HTR-8/SVneo (cell line): ENCODE measurements around the gene GUK1.
"Not testable (repeated sequence)": the region's sequence is repeated elsewhere in the genome, so short reads cannot be mapped to it uniquely, and the experiment has no call there.

Experiments used
- DNase-seq: peaks from one replicate; pipeline ENCODE4 v3.0.0; 2011; ENCODE audit warnings: low spot score, mixed read lengths; ENCODE audit not compliant: insufficient read length
- FAIRE-seq: peaks from 2 replicates; lab custom pipeline; 2011; peaks lifted over from hg19 to GRCh38; lab: Jason Lieb, UNC

GUK1 gene

DNA sequence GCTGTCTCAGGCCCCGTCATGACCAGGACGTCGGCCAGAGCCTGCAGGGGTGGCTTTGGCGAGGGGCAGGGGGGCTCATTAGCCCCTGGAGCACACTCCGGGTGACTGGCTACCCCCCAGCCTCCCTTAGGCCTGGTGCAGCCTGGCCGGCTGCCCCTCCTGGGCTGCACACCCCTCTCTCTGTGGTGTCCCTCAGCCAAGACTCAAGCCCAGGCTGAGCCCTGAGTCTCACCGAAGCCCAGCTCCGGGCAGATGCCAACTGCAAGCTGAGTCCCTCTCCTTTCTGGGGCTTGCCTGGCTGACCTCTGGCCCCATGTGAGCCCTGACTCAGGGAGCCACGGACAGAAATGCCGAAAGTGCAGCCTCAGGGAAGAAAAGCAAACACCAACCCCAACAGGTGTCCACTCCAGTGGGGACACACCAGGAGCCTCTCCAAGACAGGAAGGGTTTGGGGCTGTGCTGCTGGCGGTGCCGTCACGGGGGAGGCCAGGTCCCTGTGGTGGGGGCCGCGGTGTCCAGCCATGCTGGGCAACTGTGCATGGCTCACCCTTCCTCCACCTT is 20.2 kb downstream of the GUK1 start:
- DNase-seq (no peak), FAIRE-seq (no peak)

DNA sequence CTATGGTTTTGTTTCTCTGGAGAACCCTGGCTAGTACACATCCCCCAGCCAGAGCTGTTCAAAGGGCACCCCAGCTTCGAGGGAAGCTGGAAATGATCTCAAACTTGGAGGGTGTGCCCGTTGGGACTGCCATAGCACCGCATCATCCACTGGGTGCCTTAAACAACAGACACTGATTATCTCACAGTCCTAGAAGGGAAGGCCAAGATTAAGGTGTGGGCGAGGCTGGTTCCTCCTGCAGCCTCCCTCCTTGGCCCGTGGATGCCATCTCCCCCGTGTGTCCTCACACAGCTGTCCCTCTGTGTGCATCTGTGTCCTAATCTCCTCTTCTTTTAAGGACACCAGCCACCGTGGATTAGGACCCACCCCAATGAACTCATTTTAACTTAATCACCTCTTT is 21.3 kb downstream of the GUK1 start:
- FAIRE-seq (no peak), DNase-seq (no peak)

DNA sequence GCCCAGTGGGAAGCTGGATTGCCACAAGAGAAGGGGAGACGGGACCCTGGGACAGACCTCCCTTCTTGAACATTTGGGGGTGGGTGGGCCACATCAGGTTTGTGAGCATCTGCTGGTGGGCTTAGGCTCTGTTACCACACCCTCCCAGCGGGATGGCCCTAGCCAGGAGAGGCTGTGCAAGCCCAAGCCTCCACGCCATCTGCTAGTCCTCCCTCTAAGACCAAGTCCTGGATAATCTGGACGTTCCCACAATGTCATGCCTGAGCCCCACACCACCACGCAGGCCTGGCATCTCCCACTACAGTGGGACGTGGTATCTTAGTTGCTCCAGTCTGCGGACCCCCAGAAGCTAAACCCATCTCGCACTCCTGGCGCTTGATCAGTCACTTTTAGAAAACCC is 21.8 kb downstream of the GUK1 start:
- FAIRE-seq: no peak

DNA sequence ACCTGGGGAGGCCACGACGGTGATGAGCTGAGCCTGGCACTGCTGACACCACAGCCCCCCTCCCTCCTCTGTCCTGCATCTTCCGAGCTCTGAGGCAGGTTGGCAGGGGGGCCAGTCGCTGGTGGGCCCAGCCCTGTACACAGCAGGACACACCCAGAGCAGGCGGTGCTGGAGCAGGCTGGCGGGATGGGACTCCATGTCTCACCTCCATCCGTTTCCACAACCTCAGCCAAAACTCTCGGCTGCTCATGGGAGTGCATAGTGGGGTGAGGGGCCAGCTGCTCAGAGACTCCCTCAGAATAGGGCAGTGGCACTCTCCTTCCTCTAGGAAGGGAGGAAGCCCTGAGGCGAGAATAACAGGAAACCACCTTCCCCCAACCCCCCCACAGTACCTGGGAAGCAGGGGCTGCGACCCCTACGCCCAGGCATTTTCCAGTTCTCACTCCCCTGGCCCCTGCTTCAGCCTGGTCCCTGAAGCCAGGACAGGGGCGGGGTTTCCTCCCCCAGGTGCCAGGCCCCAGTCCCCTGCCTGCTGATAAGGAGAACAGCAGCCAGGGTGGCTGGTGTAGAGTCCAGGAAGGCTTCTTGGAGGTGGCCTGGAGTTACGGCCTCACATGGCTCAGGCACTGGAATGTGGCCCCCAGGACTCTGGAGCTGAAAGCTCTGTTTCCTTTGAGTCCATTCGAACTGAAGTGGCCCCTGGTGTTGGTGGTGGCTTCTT is 22.4 kb downstream of the GUK1 start:
- DNase-seq (no peak), FAIRE-seq (no peak)

More for the DNA sequence above, 21.8 kb downstream of the GUK1 start:
- no peak for DNase-seq

DNA sequence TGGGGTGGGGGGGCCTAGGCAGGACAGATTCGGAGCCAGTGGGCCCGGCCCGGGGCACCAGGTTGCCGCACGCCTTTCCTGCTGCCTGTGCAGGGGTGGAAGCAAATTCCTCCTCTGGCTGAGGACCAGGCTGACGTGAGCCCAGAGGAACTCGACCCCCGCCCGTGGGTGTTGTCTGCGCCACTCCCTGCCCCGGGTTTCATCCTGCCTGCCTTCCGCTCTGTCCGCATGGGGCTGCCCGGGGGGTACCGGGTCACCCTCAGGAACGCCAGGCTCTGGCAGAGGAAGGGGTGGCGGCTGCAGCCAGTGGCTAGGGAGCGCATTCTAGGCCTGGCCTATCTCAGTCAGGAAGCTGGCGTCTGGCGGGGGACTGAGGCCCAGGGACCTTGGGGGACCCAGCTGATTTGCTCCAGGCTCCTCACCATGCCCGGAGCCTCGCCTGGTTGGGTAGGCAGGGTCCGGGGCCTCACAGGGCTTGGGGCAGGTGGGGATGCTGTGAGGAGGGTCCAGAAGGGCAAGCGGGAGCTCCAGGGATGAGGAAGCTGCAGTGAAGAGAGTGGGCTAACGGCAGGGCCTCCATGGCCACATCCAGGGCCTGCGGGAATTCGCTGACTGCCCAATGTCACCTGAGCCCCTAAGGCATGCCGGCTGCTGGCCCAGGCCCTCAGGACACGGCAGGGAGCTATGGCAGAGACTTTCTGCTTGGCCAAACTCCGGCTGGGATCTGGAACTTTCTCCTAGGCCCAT is 23.1 kb downstream of the GUK1 start:
- FAIRE-seq (peak; percentile 76), DNase-seq (peak; percentile 53)

DNA sequence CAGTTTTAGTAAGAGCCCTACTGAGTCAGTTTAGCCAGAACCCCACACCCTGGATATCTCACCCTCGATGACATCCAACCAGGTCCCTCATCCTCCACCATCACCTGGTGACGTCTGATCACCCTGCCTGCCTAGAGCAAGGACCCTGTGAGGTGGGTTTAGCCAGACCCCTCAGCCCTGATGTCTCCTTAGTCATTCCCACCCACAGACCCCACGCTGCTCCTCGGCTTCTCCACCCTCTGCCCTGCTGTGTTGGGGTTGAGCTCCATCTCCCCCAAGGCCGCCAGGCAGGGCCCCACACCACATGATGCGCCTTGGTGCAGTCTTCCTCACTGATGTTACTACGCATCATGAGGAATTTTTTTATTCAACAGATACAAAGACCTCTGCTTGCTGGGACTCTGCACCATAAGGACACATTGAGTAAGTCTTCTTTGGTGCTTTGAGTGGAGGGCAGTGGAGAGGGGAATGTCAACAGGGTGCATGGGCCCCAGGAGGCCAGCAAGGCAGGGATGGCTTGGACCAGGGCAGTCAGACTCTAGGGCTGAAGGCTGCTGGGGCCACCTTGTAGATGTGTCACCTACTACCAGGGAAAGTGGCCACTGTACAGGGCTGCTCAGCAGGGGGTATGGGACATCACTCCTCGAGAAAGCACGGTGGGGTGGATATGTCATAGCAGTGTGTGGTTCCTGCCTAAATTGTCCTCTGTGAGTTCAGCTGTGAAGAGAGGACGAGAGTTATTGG is 23.9 kb downstream of the GUK1 start:
- FAIRE-seq (no peak), DNase-seq (no peak)

DNA sequence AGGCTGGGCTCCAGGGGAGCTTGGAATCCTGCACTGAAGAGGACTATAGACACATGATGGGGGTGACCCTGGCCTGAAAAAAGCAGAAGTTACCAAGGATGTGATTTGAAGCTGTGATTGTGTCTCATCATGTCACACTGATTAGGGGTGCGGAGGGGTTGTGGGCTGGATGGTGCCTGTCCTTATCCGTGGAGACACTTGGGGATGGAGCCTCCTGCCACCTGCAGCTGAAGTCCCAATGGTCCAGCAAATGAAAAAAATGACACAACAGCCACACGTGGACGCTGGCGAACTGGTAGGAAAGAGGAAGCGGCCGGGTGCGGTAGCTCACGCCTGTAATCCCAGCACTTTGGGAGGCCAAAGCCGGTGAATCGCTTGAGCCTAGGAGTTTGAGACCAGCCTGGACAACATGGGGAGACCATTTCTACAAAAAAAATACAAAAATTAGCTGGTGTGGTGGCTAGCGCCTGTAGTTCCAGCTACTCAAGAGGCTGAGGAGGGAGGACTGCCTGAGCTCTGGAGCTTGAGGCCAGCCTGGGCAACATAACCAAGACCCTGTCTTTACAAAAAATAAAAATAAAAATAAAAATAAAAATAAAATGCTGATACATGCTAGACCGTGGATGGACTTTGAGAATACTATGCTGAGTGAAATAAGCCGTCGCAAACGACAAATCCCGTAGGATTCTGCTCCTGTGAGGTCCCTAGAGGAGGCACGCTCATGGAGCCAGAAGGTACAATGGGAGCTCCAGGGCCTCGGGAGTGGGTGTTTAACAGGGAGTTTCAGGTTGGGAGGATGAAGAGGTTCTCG is 24.7 kb downstream of the GUK1 start:
- no peak for DNase-seq
- FAIRE-seq: no peak

DNA sequence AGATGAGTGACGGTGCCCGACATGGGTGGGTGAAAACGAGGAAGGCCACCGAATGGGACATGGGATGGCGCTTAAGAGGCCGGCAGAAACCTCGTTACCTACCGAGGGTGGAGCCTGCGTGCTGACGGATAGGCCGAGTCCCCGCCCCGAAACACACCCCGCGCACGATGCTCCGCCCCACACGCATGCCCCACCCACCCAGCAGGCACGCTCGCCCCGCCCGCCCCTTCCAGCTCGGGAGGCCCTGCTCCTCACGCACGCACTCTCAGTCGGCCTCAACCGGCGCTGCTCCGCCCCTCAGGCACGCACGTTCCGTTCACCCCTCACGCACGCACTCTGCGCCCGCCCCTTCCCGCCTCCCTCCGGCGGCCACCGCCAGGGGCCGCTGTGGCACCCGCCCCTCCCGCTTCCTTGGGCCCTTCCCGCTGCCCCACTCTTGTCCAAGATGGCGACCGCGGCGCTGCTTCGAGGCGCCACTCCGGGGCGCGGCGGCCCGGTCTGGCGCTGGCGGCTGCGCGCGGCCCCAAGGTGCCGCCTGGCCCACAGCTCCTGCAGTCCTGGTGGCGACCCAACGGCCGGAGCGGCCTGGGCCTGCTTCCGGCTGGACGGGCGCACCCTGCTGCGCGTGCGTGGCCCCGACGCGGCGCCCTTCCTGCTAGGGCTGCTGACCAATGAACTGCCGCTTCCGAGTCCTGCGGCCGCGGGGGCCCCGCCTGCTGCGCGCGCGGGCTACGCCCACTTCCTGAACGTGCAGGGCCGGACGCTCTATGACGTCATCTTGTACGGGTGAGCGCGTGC is 25.5 kb downstream of the GUK1 start, which contains the start of gene IBA57:
Gene IBA57, plus strand, starts transcription at position 433 of the 798 bp plus-strand sequence. Its CDS starts 13 bp downstream, at position 446.
- FAIRE-seq (peak; percentile 99), DNase-seq (peak; percentile 99)

DNA sequence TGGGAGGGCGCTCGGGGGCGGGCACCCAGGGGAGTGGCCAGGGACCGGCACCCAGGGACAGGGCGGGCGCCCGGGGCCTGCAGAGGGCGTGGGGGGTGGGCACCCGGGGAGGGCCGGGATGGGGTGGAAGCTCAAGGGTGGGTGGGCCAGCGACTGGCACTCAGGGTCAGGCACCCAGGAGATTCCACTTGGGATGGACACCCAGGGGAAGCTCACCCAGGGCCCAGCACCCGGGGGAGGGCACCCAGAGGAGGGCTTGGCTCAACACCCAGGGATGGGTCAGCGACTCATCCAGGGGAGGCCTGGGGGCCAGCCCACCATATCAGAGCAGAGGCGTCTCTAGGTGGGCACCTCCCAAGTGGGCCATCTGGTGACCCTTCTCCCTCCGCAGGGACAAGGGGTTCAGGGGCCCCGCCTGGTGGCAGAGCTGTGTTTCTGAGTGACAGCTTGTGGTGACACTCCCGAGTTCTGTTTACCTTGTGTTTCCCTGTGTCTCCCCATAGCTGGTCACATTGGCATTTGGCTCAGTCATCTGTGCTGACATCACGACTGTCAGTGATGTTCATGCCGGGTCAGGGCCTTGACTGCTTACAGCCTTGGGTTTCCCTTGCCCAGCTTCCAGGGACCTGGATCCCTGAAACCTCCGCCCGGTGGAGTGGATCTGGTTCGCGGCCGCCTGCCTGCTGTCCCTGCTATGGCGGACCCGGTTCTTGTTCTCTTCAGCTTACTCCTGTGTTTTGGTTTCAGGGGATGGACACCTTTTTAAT is 26.3 kb downstream of the GUK1 start:
- DNase-seq: peak; percentile 71
- FAIRE-seq: peak; percentile 88

DNA sequence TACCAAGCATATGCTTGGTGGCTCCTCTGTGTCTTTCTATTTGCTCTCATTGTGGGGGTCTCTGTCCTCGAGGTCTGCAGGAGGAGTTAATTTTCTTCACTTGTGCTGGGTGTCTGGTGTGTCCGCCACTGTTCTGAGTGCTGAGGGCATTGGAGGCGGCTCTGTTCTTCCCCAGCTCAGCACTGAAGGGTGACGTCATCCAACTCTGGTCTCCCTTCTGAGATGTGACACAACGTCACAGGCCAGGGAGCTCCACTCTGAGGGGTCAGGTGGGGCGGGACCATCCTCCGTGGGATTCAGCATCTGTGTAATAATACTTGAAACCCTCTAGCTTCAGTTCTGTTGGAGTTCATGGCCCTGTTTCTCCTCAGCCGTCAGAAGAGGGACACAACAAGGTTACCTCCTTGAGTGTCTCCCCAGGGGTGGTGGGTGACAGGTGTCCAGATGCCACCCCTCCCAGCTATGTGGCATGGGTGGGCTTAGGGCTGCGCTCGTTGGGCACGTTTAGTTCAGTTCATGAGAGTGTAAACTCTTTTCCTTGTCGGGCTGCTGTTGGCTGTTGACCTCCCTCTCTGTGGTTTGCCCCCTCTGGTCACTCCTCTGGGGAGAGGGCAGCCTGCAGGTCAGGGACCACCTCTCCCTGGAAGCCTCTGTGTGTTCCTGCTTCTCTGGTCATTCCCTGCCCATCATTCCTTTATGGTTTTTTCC is 28.6 kb downstream of the GUK1 start:
- no peak for DNase-seq
- FAIRE-seq: no peak

DNA sequence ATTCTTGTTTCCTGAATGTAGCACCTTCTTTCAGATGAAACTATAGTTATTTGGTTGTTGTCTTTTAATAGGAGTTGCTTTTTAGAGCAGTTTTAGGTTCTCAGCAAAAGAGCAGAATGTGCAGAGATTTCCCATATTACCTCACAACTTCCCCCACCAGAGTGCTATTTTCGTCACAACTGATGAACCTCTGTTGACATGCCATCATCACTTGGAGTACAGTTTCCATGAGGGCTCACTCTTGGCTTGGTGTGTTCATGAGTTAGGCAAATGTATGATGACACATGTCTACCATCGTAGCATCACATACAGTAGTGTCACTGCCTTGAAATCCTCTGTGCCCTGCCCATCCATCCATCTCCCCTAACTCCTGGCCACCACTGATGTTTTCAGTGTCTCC is 29.3 kb downstream of the GUK1 start:
- FAIRE-seq (no peak), DNase-seq (no peak)

DNA sequence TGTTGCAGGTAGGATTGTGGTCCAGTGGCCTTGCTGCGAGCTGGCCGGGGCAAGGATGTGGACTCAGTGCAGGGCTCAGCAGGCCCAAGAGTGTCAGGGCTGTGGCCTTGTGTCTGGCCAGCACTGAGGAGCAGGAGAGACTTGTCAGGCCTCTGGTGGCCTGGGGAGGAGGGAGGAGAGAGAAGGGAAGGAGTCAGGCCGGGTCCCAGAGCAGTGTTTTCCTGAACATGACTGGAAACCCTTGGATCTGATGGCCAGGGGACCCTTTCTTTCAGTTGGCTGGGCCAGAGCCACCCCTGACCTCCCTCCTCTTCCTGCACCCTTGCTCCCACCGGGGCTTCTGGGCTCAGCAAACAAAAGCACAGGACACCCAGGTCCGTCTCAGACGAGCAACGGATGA is 30.6 kb downstream of the GUK1 start:
- FAIRE-seq: no peak
- no peak for DNase-seq

DNA sequence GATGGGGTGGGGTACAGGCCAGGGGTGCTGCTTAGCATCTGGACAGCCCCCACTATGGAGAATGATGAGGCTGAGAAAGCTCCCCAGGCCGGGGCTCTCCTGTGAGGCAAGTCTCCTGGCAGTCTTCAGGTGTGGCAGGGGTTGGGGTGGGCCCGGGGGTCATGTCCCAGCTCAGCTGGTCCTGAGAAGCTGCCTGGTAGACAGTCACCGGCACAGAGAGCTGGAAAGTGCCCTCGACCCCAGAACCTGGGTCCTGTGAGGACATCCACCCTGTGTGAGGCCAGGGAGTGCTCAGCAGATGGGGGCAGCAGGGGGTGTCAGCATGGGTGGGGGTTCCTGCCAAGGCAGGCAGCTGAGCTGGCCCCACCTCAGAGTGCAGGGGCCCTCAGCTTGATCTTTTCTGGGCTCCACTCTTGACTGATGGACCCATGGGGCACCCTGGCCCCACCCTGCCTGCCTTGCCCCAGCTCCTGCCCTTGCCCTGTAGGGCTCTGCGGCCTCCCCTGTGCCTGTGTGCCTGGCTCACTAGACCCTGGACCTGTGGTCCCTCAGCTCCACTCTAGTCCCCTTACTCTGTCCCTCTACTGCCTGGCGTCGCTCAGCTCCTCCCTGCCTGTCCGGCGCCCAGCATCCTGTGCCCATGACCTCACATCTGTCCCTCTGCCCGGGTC is 31.3 kb downstream of the GUK1 start:
- DNase-seq: no peak
- FAIRE-seq: no peak

DNA sequence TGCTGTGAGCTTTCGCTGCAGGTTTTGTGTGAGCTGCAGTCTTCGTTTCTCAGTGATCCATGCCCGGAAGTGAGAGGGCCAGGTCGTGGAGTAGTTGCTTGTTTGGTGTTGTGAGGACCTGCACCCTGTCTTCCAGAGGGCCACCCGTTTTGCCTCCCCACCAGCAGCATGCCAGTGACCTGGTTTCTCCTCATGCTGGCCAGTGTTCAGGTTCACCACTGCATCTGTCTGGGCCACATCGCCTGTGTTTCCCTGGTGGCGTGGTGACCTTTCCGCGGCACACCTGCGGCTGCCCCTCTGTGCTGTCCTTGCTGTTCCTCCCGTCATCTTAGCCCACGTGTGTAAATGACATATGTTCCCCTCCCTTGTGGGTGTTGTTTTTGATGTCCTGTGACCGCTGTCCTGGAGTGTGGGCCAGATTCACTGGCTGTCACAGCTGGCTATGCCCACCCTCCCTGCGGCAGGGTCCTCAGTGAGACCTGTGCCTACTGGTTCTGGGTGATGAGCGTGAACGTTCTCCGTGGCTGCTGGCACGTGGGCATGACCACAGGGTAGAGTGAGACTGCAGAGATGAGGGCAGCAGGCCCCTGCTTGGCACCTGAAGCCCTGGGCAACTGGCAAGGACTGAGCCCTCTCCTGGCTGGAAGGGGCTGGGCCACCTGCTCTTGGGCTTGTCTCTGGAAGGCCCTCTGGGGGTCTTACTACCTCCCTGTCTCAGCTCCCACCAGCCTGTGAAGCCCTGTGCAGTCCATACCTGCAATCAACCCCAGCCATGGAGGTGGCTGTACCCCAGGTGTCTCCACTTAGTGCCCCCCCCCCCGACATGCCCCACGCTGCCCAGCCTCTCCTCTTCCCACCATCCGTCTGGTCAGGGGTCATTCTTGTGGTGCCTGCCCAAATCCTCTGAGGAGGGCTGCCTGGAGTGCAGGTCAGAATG is 32.8 kb downstream of the GUK1 start:
- no peak for DNase-seq
- no peak for FAIRE-seq

DNA sequence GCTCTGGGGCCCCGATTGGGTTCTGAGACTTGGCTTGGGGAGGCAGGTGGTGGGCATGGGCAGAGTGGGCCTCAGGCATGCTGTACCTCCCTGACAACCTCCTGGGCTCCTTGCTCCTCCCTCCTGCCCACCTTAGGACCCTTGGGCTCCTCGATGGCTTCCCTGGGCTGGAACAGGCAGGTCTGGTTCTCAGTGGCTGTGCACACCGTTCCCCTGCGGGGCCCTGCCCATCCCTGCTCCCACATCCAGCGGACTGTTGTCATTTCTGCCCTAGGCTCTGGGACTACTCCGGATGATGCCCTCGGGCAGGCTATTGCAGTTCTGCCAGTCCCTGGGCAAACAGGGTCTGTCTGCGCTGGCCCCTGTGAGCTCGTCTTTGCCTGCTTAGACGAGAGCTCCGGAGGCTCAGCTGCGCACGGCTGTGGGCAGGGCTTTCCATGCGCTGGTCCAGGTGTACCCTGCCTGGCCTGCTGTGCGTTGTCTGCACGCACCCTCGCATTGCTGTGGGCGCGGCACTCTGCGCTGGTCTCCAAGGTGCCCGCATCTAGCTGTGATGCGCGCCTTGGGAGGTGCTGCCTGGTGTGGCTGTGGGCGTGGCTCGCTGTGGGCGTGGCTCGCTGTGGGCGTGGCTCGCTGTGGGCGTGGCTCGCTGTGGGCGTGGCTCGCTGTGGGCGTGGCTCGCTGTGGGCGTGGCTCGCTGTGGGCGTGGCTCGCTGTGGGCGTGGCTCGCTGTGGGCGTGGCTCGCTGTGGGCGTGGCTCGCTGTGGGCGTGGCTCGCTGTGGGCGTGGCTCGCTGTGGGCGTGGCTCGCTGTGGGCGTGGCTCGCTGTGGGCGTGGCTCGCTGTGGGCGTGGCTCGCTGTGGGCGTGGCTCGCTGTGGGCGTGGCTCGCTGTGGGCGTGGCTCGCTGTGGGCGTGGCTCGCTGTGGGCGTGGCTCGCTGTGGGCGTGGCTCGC is 33.7 kb downstream of the GUK1 start:
- DNase-seq: not testable (repeated sequence)
- peak; percentile 67 for FAIRE-seq
